Liver (tissue), 3 donors: ENCODE data around the gene USP2.

Source experiments
- CTCF ChIP-seq: fragments of 150-350 bp; IDR thresholded peaks from 2 replicates; pipeline ENCODE4 v1.5.1; 2017; ENCODE audit warnings: improper control_type of control experiment, low read depth, low read length; ENCODE audit not compliant: missing input control
- FOXA1 ChIP-seq: IDR thresholded peaks from 2 replicates; pipeline ENCODE4 v1.6.1; 2016; ENCODE audit warnings: antibody characterized with exemption
- FOXA2 ChIP-seq: IDR thresholded peaks from 2 replicates; pipeline ENCODE4 v1.6.1; 2016; ENCODE audit warnings: antibody characterized with exemption
- GABPA ChIP-seq, 2 donors: IDR thresholded peaks in 1 of 2; conservative IDR thresholded peaks in 1 of 2; 2 replicates each; pipeline ENCODE4 v1.6.1; 2016; ENCODE audit warnings: antibody characterized with exemption in 2 of 2, mild to moderate bottlenecking in 1 of 2, moderate library complexity in 1 of 2
- JUND ChIP-seq, 2 donors: IDR thresholded peaks; 2 replicates each; pipeline ENCODE4 v1.6.1; 2016; ENCODE audit warnings: antibody characterized with exemption in 2 of 2
- MAX ChIP-seq: IDR thresholded peaks from 2 replicates; pipeline ENCODE4 v1.6.1; 2016; ENCODE audit warnings: antibody characterized with exemption
- RAD21 ChIP-seq, 2 donors: IDR thresholded peaks; 2 replicates each; pipeline ENCODE4 v1.6.1; 2016; ENCODE audit warnings: antibody characterized with exemption in 2 of 2, mild to moderate bottlenecking in 2 of 2
- TAF1 ChIP-seq: conservative IDR thresholded peaks from 2 replicates; pipeline ENCODE4 v1.6.1; 2016; ENCODE audit warnings: antibody characterized with exemption, mild to moderate bottlenecking
- YY1 ChIP-seq: IDR thresholded peaks from 2 replicates; pipeline ENCODE4 v1.6.1; 2016; ENCODE audit warnings: antibody characterized with exemption, mild to moderate bottlenecking
- TF ChIP-seq, protein P1 (sequence below): IDR thresholded peaks from 2 replicates; pipeline ENCODE4 v1.6.1; 2016; ENCODE audit warnings: antibody characterized with exemption
- donor health status: healthy.
- donor health status: healthy.

- TF ChIP-seq, protein P1, sequence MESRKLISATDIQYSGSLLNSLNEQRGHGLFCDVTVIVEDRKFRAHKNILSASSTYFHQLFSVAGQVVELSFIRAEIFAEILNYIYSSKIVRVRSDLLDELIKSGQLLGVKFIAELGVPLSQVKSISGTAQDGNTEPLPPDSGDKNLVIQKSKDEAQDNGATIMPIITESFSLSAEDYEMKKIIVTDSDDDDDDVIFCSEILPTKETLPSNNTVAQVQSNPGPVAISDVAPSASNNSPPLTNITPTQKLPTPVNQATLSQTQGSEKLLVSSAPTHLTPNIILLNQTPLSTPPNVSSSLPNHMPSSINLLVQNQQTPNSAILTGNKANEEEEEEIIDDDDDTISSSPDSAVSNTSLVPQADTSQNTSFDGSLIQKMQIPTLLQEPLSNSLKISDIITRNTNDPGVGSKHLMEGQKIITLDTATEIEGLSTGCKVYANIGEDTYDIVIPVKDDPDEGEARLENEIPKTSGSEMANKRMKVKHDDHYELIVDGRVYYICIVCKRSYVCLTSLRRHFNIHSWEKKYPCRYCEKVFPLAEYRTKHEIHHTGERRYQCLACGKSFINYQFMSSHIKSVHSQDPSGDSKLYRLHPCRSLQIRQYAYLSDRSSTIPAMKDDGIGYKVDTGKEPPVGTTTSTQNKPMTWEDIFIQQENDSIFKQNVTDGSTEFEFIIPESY: no peak
- TF ChIP-seq CTCF (no peak), GABPA (IDR thresholded peaks at IDR 0.05 in 1 of 2, conservative IDR thresholded peaks at IDR 0.05 in 1 of 2) (no peak), FOXA2 (no peak), MAX (no peak), JUND (IDR thresholded peaks at IDR 0.05) (no peak), TAF1 (no peak), YY1 (no peak), FOXA1 (no peak), RAD21 (IDR thresholded peaks at IDR 0.05) (no peak)
Measured at GRCh38 chr11:119414734-119415133, 33.2 kb upstream of the USP2 start.
